ENCODE measurements around the gene PPCDC. TPM values are rescaled to one million over a fixed set of nuclear protein-coding genes. Genes with fewer than 3 reads are reported as not detected.

PPCDC gene
- total and polyA plus RNA-seq, 4 donors, result 6.3 to 12.4 (median 8.6) TPM

DNA sequence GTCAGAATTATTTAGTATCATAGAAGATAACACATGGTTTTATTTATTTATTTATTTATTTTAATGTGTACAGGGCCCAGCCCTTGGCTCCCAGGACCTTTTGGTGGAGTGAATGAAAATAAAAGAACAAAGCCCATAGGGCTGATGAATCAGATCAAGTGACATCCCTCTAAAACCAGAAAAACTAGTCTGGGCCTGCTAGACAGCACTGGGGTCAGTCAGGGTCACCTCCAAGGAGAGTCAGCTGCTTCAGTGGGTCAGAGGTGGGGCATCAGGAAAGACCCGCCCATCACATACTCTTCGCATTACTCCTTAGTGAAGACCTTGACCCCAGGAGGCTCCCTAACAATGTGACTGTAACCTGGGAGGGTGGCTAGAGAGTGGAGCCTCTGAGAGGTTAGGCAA is 12.8 kb downstream of the PPCDC start:
- peaks cover 8% of the 10 kb centered on the region for H3K36me3 ChIP-seq (ENCODE audit: control insufficient read depth, insufficient read depth, low read length)
- no peak overlapping the region for H3K4me3 ChIP-seq (ENCODE audit: low read depth, low read length)
- H3K9me3 ChIP-seq (ENCODE audit: control insufficient read depth, insufficient read depth, low read length), result no peaks in the 10 kb centered on the region
- H3K27me3 ChIP-seq (ENCODE audit: control insufficient read depth, insufficient read depth, low read length), result no peaks in the 10 kb centered on the region
- no peak for DNase-seq (ENCODE audit: low read depth in 4 of 6, low spot score in 6 of 6)
- H3K4me1 ChIP-seq (ENCODE audit: control insufficient read depth, insufficient read depth, low read length), result no peaks in the 10 kb centered on the region
- no peak overlapping the region for H3K27ac ChIP-seq (ENCODE audit: low read depth, low read length)
- WGBS (ENCODE audit: insufficient coverage), result 80% methylated on average over 1 of the region's 2 CpGs

- H3K36me3 ChIP-seq (ENCODE audit: control insufficient read depth, insufficient read depth, low read length), result peaks cover 8% of the 10 kb centered on the region
- H3K27ac ChIP-seq (ENCODE audit: low read depth, low read length), result no peak overlapping the region
- H3K4me1 ChIP-seq (ENCODE audit: control insufficient read depth, insufficient read depth, low read length), result peaks cover under 1% of the 10 kb centered on the region
- no peaks in the 10 kb centered on the region for H3K27me3 ChIP-seq (ENCODE audit: control insufficient read depth, insufficient read depth, low read length)
- DNase-seq (ENCODE audit: low read depth in 4 of 6, low spot score in 6 of 6), result no peak
- H3K9me3 ChIP-seq (ENCODE audit: control insufficient read depth, insufficient read depth, low read length), result no peaks in the 10 kb centered on the region
- 90% methylated on average over 6 of the region's 6 CpGs for WGBS (ENCODE audit: insufficient coverage)
- H3K4me3 ChIP-seq (ENCODE audit: low read depth, low read length), result no peak overlapping the region
Measured at GRCh38 chr15:75037685-75038084, 14.3 kb downstream of the PPCDC start.

DNA sequence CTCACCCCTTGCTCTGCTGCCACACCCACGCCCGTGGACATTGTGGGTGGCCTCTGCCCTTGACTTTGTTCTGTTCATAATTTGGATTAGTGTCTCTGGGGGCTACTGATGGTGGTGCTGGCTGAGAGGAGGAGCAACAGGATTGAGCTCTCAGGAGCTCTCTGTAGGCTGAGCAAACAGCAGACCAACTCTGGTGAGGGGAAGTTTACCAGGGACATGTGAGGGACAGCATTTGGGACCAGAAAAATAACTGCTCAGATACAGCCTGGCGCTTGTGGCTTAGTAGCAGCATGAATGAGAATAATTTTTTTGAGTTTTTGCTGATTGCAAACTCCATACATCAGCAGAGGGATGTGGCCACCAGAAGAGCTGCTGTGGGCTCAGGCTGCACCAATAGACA is 14.8 kb downstream of the PPCDC start:
- 100% methylated on average over 2 of the region's 3 CpGs for WGBS (ENCODE audit: insufficient coverage)

GRCh38 chr15:75042730-75043508 is 19.5 kb downstream of the PPCDC start:
- H3K36me3 ChIP-seq (ENCODE audit: control insufficient read depth, insufficient read depth, low read length), result peaks cover 11% of the 10 kb centered on the region
- 75% methylated on average over 10 of the region's 12 CpGs for WGBS (ENCODE audit: insufficient coverage)
- H3K4me3 ChIP-seq (ENCODE audit: low read depth, low read length), result no peak overlapping the region
- no peaks in the 10 kb centered on the region for H3K27me3 ChIP-seq (ENCODE audit: control insufficient read depth, insufficient read depth, low read length)
- no peak for DNase-seq (ENCODE audit: low read depth in 4 of 6, low spot score in 6 of 6)
- peak overlapping the region; percentile 86 for H3K27ac ChIP-seq (ENCODE audit: low read depth, low read length)
- H3K9me3 ChIP-seq (ENCODE audit: control insufficient read depth, insufficient read depth, low read length), result no peaks in the 10 kb centered on the region
- peaks cover 45% of the 10 kb centered on the region for H3K4me1 ChIP-seq (ENCODE audit: control insufficient read depth, insufficient read depth, low read length)

More for the DNA sequence above, 14.8 kb downstream of the PPCDC start:
- Histone ChIP-seq H3K27me3 (ENCODE audit: control insufficient read depth, insufficient read depth, low read length) (no peaks in the 10 kb centered on the region), H3K9me3 (ENCODE audit: control insufficient read depth, insufficient read depth, low read length) (no peaks in the 10 kb centered on the region), H3K4me3 (ENCODE audit: low read depth, low read length) (no peak overlapping the region), H3K27ac (ENCODE audit: low read depth, low read length) (no peak overlapping the region), H3K4me1 (ENCODE audit: control insufficient read depth, insufficient read depth, low read length) (peaks cover 6% of the 10 kb centered on the region), H3K36me3 (ENCODE audit: control insufficient read depth, insufficient read depth, low read length) (peaks cover 8% of the 10 kb centered on the region)
- no peak for DNase-seq (ENCODE audit: low read depth in 4 of 6, low spot score in 6 of 6)

DNA sequence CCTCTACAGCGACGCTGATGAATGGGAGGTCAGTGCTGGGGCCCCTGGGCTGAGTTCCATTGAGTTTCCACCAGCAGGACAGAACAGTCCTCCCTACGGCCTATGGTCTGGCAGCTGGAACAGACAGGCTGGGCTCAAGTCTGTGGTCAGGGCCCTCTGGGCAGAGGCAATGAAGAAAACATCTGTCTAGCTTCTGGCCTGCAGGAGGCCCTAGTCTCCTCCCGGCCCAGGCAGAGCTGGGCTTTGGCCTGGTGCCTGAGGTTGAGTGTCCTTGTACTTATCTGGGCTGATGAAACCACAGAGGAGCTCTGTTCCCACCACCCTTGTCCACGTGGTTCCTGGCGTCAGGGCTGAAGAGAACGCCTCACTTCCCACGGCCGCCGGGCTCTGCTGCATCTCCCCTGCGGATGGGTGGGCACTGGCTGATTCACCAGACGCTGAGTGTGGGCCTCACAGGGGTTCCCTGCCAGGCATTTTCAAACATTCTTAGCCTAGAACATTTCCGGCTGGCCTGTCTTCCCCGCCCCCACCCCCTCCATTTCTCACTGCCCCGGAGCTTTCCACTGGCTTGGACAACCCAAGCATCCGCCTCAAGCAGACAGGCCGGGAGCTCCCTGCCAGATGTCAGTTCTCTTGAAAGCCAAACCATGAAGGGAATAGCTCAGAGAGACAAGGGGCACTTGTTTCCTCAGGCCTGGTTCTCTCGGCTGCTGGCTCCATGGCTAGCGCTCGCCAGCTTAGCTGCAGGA is 20.3 kb downstream of the PPCDC start:
- Histone ChIP-seq H3K9me3 (ENCODE audit: control insufficient read depth, insufficient read depth, low read length) (no peaks in the 10 kb centered on the region), H3K4me3 (ENCODE audit: low read depth, low read length) (no peak overlapping the region), H3K36me3 (ENCODE audit: control insufficient read depth, insufficient read depth, low read length) (peaks cover 14% of the 10 kb centered on the region), H3K4me1 (ENCODE audit: control insufficient read depth, insufficient read depth, low read length) (peaks cover 52% of the 10 kb centered on the region), H3K27ac (ENCODE audit: low read depth, low read length) (peak overlapping the region; percentile 86), H3K27me3 (ENCODE audit: control insufficient read depth, insufficient read depth, low read length) (no peaks in the 10 kb centered on the region)
- DNase-seq (ENCODE audit: low read depth in 4 of 6, low spot score in 6 of 6), result peak in 2 of 6 donors; percentile 34 to 87
- WGBS (ENCODE audit: insufficient coverage), result 41% methylated on average over 20 of the region's 20 CpGs

- DNase-seq (ENCODE audit: low read depth in 4 of 6, low spot score in 6 of 6), result no peak
- 85% methylated on average over 11 of the region's 14 CpGs for WGBS (ENCODE audit: insufficient coverage)
- H3K4me1 ChIP-seq (ENCODE audit: control insufficient read depth, insufficient read depth, low read length), result peaks cover 59% of the 10 kb centered on the region
- H3K36me3 ChIP-seq (ENCODE audit: control insufficient read depth, insufficient read depth, low read length), result peaks cover 20% of the 10 kb centered on the region
- H3K27ac ChIP-seq (ENCODE audit: low read depth, low read length), result peak overlapping the region; percentile 86
- no peaks in the 10 kb centered on the region for H3K27me3 ChIP-seq (ENCODE audit: control insufficient read depth, insufficient read depth, low read length)
- H3K4me3 ChIP-seq (ENCODE audit: low read depth, low read length), result no peak overlapping the region
- no peaks in the 10 kb centered on the region for H3K9me3 ChIP-seq (ENCODE audit: control insufficient read depth, insufficient read depth, low read length)
Measured at GRCh38 chr15:75044258-75044878, 21.0 kb downstream of the PPCDC start.

GRCh38 chr15:75045332-75046015 is 22.1 kb downstream of the PPCDC start:
- peaks cover 63% of the 10 kb centered on the region for H3K4me1 ChIP-seq (ENCODE audit: control insufficient read depth, insufficient read depth, low read length)
- no peaks in the 10 kb centered on the region for H3K27me3 ChIP-seq (ENCODE audit: control insufficient read depth, insufficient read depth, low read length)
- H3K36me3 ChIP-seq (ENCODE audit: control insufficient read depth, insufficient read depth, low read length), result peaks cover 21% of the 10 kb centered on the region
- DNase-seq (ENCODE audit: low read depth in 4 of 6, low spot score in 6 of 6), result no peak
- no peak overlapping the region for H3K27ac ChIP-seq (ENCODE audit: low read depth, low read length)
- WGBS (ENCODE audit: insufficient coverage), result 100% methylated on average over 3 of the region's 6 CpGs
- no peak overlapping the region for H3K4me3 ChIP-seq (ENCODE audit: low read depth, low read length)
- no peaks in the 10 kb centered on the region for H3K9me3 ChIP-seq (ENCODE audit: control insufficient read depth, insufficient read depth, low read length)

DNA sequence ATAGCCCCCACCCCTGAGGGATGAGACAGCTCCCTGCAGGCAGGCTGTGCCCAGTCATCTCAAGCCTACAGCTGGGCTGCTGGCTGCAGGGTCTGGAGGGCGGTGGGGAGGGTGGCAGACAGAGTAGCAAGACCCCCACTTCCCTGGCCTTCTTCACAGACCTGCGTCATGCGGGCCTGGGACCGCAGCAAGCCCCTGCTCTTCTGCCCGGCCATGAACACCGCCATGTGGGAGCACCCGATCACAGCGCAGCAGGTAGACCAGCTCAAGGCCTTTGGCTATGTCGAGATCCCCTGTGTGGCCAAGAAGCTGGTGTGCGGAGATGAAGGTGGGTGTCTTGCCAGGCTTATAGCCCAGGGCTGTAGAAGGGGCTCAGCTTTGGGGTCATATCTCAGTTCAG is 25.0 kb downstream of the PPCDC start:
- Histone ChIP-seq H3K36me3 (ENCODE audit: control insufficient read depth, insufficient read depth, low read length) (peaks cover 18% of the 10 kb centered on the region), H3K9me3 (ENCODE audit: control insufficient read depth, insufficient read depth, low read length) (no peaks in the 10 kb centered on the region), H3K27me3 (ENCODE audit: control insufficient read depth, insufficient read depth, low read length) (no peaks in the 10 kb centered on the region), H3K27ac (ENCODE audit: low read depth, low read length) (no peak overlapping the region), H3K4me1 (ENCODE audit: control insufficient read depth, insufficient read depth, low read length) (peaks cover 67% of the 10 kb centered on the region), H3K4me3 (ENCODE audit: low read depth, low read length) (no peak overlapping the region)
- no peak for DNase-seq (ENCODE audit: low read depth in 4 of 6, low spot score in 6 of 6)
- WGBS (ENCODE audit: insufficient coverage), result 96% methylated on average over 10 of the region's 10 CpGs

DNA sequence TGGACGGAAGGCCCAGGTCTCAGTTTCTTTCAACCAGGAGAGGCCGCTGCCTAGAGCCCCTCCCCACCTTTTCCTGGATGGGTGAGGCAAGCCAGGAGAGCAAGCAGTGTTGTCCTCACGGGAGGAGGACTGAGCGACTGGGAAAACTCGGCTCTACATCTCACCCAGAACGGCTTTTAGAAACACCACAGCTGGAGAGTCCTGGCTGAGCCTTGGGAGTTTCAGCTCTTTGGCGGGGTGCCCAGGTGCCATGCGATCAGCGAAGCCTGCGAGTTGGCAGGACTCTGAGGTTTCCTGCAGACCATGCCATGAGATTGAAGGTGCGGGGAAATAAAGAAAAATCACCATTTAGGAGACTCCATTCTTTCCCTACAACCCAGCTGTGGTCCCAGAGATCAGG is 26.0 kb downstream of the PPCDC start:
- H3K9me3 ChIP-seq (ENCODE audit: control insufficient read depth, insufficient read depth, low read length), result no peaks in the 10 kb centered on the region
- WGBS (ENCODE audit: insufficient coverage), result 53% methylated on average over 6 of the region's 11 CpGs
- DNase-seq (ENCODE audit: low read depth in 4 of 6, low spot score in 6 of 6), result peak in 3 of 6 donors; percentile 55 to 92 (median 80)
- peaks cover 57% of the 10 kb centered on the region for H3K4me1 ChIP-seq (ENCODE audit: control insufficient read depth, insufficient read depth, low read length)
- H3K27me3 ChIP-seq (ENCODE audit: control insufficient read depth, insufficient read depth, low read length), result no peaks in the 10 kb centered on the region
- H3K4me3 ChIP-seq (ENCODE audit: low read depth, low read length), result no peak overlapping the region
- H3K27ac ChIP-seq (ENCODE audit: low read depth, low read length), result peak overlapping the region; percentile 25
- peaks cover 17% of the 10 kb centered on the region for H3K36me3 ChIP-seq (ENCODE audit: control insufficient read depth, insufficient read depth, low read length)
